ENCODE data around the gene RFTN1.

Gene RFTN1

DNA sequence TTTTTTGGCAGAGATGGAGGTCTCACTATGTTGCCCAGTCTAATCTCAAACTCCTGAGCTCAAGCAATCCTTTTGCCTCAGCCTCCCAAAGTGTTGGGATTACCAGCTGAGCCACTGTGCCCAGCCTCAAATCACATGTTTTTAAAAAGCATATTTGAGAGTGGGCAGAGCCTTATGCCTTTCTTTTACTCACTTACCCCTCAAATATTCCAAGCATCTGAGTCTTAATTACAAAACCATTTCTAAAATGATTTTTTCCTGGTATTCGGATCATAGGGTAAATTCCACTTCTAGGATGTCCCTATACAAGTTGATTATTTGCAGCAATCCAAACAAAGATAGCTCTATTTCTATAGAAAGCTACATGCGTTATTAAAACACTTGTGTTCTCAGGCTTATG is 106.1 kb downstream of the RFTN1 start:
- no peak for DNase-seq (ENCODE audit: low read depth in 3 of 3)

DNA sequence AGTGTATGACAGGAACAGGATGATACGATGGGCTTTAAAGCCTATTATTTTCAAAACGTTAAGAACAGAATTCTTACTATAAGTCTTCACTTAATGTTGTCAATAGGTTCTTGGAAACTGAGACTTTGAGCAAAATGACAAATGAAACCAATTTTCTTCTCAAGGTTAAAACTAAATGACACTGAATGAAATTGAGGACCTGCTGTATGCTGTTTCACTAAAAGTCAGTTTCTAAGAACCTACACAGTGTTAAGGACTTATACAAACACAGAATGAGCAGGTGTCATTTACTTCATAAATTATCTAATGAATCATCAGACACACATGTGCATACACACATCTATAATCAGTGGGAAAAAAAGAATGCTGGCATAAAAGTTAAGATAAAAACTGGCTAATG is 106.9 kb downstream of the RFTN1 start:
- DNase-seq (ENCODE audit: low read depth in 3 of 3): no peak

DNA sequence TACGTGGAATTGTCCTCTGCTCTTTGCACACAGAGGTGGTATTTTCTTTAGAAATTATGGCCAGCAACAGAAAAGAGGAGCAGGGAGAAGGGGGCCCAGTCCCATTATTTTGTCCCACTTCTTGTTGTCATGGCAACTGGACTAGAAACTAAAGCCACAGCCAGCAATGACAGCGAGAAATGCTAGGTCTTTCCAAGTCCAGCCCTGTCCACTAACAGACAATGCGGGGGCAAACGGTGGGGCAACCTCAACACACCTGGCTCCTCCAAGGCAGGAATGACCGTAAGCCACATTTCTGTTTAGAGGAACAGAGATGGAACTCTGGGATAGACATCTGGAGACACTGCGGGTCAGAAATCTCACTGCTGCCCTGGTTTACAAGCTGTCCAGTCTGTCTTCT is 107.3 kb downstream of the RFTN1 start:
- DNase-seq (ENCODE audit: low read depth in 3 of 3): no peak

DNA sequence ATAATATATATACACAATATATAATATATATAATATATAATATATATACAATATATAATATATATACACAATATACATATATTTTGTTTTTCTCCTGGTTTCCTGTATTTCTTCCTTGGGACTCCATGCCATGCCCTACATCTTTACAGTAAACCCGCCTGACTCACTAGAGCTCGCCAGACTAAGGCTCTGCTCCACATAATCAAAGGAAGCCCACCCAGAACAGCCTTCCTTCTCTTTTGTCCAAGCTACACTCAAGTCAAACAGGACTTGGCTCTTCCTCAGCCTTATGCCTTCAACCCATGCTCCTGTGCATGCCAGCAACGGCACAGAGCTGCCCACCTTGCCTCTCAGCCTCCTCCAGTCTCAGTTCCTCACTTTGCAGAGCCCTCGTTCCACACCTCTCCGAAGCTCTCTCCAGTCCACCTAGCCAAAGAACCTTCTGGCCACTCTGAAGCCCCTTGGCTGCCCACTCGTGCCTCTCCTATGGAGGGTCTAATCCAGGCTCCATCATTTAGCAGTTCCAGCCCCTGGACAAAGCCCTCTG is 109.1 kb downstream of the RFTN1 start:
- no peak for DNase-seq (ENCODE audit: low read depth in 3 of 3)

DNA sequence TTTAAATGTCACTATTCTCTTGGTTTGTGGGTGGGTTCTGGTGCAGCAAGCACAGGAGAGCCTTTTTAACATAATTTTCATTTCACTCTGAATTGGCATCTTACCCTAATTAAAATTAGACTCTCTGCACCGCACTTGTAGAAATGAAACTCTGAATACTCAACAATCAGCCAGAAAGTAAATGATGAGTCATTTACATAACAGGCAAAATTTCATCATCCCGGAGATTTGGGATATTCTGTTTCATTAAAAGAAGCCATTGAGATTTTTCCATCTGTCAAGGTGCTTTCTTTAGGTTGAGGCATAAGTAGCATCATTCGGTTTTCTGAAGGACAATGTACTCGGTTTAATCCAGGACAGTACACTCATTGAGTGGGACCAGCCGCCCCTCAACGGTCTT is 111.0 kb downstream of the RFTN1 start:
- DNase-seq (ENCODE audit: low read depth in 3 of 3): no peak

DNA sequence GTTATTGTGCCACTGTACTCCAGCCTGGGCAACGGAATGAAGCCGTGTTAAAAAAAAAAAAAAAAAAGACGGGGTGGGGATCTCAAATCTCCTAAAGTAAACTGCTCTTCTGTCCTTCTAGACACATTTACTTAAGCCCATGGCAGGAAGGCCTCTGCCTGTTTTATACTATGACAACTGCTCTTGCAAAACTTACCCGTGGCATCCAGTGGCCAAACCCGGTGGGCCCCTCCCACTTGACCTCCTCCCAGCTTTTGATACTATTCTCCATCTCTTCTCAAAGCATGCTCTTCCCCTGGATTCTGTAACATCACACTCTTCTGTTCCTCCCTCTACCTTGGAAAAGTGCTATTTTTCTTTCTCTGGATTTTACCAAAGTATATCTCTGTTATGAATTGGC is 112.2 kb downstream of the RFTN1 start:
- DNase-seq (ENCODE audit: low read depth in 3 of 3): no peak

DNA sequence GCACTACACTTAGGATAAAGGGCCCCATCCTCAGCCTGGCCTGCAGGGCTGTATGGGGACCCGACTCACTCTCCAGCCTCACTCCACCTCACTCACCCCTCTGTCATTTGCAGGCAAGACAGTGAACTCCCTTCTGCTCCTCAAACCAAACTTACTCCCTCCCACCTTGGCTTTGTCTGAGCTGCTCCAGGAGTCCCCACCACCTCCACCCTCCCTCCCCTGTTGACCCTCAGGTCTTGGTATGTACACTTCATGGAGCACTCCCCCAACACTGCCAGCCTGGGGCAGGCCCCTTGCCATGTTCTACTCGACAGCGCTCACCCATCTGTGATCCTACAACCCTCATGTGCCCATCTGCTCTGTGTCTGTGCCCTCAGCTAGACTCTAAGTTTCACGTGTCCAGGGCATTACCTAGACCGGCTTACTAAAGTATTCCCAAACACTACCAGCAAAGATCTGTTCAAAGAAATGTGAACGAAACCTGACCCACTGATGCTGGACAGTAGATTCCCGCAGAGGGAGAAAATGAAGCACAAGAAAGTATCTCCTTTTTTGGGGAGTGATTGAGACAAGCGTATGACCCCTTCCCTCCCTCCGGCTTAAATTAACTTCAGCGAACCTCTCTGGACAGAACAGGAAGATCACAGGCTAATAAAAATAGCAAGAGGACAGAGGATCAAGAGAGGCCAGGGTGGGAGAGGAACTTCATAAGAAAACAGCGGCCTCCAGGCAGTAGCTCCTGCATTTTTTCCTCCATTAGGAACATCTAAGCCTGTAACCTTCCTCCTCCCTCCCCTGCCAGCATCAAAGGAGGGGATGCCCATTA is 113.2 kb downstream of the RFTN1 start:
- no peak for DNase-seq (ENCODE audit: low read depth in 3 of 3)

DNA sequence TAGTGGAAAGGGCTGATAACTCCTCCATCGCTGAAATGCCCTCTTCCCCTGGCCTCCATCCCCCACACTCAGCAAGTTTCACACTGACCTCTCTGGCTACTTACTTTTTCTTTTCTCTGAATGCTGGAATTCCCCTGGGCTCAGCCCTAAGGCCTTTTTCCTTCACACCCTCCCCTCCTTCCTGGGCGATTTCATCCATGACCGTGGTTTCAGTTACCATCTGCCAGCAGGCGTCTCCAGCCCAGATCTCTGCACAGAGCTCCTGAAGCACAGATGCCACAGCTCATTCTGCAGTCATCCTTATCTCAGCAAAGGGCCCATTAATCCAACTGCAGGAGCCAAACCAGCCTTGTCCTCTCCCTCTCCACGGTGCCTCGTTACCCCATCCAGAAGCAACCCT is 114.0 kb downstream of the RFTN1 start:
- no peak for DNase-seq (ENCODE audit: low read depth in 3 of 3)

DNA sequence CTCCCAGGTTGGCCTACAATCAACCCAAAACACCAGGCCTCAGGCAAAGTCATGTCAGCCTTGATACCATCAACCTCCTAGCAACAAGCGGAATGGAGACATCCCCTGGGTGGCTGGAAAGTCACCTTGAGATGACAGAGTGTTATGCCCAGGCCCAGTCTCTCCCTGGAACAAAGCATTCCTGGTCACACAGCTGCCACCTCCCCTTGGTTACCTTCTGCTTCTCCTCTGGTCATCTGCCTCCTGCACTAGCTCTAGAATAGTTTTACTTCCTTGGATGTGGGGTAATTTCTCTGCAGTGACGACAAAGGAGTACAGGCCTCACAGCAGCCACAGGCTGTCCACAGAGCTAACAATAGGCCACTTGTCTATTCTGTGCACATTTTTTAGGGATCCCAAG is 114.9 kb downstream of the RFTN1 start:
- no peak for DNase-seq (ENCODE audit: low read depth in 3 of 3)

DNA sequence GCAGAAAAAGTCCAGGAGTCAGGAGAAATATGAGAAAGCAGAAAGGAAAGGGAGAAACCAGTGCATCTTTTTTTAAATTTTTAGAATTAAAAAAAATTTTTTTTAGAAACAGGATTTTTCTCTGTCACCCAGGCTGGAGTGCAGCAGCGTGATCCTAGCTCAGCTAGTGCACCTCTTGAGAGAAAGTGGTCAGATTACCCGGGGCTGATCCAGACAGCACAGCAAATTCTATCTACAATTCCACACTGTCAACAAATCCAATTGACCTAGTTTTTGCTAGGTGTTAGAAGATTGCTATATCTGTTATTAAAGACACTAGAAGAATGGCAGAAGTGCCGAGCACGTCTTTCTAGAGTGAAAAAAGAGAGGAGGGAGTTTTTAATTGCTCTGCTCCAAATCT is 117.3 kb downstream of the RFTN1 start:
- no peak for DNase-seq (ENCODE audit: low read depth in 3 of 3)

DNA sequence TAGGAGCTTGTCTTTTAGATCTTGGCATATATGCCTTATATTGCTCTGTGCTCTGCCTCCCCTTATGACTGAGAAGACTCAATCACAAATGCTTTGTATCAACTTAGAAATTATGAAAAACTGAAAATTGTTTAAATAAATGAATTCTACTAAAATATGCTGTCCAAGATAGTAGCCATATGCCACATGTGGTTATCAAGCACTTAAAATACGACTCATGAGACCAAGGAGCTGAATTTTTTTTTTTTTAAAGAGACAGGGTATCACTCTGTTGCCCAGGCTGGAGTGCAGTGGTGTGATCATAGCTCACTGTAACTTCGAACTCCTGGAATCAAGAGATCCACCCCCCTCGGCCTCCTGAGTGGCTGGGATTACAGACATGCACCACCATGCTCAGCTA is 118.3 kb downstream of the RFTN1 start:
- DNase-seq (ENCODE audit: low read depth in 3 of 3): no peak

DNA sequence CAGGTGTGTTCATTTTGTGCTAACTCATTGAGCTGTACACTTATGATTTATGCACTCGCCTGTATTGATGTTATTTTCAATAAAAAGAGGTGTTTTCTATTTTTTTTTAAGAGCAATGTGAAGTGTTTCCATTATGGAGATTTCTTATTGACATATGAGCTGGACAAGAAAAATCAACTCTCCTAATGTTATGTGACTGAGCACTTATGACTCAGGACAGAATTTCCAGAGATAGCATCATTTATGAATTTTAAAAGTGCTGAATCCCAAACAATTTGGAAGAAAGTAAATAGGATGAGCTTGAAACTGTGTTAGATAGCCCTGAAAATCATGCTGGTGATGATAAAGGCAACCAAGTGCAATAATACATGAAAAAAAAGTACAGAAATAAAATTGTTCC is 118.9 kb downstream of the RFTN1 start:
- DNase-seq (ENCODE audit: low read depth in 3 of 3): no peak

DNA sequence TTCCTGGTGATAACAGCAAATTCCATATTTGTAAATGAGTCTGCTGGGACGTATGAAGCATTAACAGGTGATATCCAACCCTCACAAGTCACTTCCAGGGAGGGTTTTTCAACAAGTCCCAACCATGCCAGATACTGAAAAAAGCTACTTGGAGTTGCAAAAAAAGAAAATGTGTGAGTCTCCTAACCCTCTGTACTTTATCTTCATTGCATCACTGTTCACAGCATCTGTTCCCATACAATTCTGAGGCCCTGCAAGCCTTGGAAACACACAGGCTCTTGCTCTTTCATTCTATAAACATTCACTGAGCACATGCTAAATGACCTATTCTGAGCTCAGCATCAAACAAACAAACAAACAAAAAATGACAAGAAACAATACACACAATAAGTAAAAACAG is 120.8 kb downstream of the RFTN1 start:
- DNase-seq (ENCODE audit: low read depth in 3 of 3): no peak

DNA sequence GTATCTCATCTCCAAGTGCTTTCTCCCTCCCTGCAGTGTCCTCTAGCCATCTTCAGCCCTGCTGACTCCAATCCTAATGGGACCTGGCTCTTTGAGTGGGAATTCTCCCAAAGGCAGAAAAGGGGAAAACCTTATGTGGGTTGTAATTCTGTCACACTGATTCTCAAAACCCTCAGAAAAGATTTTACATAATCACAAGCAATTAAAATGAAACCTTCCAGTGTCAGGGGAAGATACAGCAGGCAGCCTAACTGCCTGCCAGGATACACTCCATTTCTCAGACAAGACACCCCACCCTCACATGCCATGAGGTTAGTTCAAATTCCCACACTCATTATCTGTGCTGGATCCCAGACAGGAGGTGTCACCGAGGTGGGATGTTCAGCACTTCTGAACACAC is 121.4 kb downstream of the RFTN1 start:
- DNase-seq (ENCODE audit: low read depth in 3 of 3): no peak

DNA sequence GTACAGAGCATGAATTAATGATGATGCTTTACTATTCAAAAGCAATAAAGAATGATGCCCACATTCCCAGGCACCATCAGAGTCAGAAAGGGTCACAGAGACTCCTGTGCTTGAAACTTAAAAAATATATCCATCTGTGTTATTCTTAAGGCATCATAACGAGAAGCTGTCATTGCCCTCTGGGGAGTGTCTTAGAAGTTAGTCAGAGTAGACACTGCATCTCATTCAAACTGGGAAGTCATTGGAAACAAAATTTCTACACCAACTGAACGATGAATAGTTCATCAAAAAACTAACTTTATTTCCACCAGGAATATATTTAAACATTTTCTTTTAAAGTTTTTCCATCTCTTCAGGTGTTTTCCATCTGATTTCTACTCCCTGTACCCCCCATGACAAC is 122.9 kb downstream of the RFTN1 start:
- no peak for DNase-seq (ENCODE audit: low read depth in 3 of 3)

DNA sequence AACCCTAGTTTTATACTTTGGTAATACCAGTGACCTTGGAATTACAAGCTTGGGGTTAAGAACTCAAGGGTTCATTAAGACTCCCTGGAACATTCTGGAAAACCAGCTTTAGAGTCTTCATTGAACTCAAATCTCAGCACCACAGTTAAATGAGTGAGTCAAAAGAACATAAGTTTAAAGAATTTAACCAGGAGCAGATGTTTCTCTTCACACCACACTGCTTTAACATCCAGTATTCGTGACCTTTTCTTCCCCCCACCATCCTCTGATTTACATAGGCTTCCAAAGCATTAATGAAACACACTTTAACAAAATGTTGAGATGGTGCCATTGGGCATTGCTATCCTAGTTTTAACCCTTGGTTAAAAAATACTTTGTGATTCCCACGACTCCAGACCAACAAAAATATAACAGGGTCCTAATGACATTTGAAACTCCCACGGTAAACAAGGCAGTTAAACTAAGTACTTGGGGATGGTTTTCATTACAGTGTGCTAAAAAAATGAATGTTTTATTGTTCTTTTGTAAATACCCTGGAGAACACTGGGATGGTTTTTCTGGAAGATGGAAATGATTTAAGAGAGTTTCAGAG is 124.6 kb downstream of the RFTN1 start:
- no peak for DNase-seq (ENCODE audit: low read depth in 3 of 3)

DNA sequence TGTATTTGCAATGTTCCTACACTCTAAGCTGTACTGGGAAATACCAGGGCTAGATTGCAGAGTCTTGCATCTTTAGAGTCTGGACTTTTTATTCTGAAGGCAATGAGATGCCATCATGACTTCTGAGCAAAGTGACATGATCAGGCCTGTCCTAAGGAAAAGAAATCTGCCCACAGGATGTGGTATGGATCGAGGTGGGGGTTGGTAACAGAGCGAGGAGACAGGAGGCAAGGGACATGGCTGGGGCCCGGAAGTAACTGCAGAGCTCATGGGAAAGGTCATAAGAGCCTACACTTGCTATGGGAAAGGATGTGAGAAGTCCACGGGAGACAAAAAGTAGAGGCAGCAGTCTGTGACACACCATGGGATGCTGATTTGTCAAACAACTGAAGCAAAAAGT is 126.9 kb downstream of the RFTN1 start:
- DNase-seq (ENCODE audit: low read depth in 3 of 3): no peak

DNA sequence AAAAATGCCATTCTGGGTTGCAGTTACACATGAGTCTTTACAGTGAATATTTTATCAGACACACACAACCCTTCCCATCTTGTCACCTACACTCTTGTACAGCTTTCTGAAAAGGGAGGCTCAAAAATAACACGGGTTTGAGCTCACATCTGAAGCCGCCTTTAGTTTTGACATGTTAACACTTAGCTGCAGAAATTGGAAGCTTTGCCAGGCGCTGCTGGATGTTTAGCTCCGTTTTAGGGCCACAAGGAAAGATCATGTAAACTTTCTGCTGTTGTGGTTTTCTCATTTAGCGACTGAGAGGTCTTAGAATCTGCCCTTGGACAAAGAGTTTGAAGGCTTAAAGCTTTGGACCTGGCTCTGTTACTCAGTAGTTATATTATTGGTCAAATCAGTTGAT is 128.3 kb downstream of the RFTN1 start:
- DNase-seq (ENCODE audit: low read depth in 3 of 3): no peak

DNA sequence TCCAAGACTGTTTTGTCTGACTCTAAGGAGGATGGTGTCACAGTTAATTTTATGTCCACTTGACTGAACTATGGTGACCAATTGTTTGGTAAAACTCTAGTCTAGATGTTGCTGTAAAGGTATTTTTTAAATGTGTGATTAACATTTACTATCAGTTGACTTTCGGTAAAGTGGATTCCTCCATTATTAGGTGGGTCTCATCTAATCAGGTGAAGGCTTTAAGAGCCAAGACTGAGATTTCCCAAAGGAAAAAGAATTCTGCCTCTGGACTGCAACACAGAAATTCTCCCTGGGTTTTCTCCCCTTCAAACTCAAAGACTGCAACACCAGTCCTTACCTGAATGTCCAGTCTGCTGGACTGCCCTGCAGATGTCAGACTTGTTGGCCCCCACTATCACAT is 129.6 kb downstream of the RFTN1 start:
- no peak for DNase-seq (ENCODE audit: low read depth in 3 of 3)

DNA sequence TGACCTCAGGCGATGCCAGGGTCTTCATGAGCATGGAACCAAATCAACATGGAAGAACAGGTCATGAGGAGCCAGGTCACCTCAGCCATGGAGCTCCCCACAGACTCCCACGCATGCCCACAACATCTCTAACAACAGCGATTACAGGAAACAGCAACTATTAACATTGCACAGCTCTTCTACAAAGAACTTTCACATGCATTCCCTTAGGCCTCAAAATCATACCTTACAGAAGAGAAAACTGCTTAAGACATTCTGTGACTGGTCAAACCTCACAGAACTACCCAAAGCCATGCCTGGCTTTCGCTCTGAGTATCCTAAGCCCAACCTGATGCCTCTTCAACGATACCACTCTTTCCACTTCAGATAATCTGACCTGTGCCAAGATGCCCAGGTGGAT is 130.7 kb downstream of the RFTN1 start:
- no peak for DNase-seq (ENCODE audit: low read depth in 3 of 3)

DNA sequence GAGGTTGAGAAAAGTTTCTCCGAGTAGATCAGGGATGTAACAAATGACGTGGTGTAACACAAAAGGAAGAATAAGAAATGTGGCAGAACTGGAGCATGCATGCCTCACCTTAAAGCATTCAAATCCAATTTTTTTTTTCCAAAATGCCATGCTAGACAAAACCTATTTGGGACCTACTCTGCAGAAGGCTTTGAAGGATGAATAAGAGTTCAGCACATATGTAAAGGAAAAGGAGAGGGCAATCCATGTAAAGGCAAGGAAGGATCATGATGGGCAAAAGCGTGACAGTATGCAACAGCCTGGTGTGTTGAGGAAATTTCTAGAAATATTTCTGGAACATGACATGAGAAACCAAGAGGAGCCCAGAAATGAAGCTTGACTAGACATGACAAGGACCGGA is 132.1 kb downstream of the RFTN1 start:
- no peak for DNase-seq (ENCODE audit: low read depth in 3 of 3)

DNA sequence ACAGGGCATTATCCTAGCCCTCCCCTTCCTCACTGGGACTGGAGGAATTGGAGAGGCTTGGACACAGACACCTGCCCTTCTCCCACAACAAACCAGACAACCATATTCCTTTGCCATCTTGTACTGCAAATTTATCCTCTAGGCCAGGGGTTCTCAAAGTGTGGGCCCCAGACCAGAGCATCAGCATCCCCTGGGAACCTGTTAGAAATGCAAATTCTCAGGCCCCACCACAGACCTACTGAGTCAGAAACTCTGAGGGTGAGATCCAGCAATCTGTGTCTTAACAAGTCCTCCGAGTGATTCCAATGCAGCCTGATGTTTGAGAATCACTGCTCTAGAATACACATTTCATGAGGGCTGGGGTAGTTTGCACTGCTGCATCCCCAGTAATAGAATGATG is 133.1 kb downstream of the RFTN1 start:
- no peak for DNase-seq (ENCODE audit: low read depth in 3 of 3)

DNA sequence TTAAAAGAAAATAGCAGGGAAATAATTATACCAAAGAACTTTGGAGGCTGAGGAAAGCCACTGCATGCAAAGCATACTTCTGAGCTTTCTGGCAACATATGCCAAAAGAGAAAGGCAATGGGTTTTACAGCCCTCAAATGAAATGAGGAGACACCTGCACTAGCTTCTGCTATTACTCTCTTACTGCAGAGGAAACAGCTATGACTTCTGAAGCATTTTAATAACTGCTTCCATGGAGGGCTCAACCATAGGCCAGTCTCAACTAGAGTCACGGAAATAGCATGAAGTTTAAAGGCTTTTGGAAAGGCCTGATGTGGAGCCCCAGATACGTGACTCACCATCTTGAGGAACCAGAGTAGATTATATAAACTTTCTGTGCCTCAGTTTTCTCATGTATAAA is 133.7 kb downstream of the RFTN1 start:
- no peak for DNase-seq (ENCODE audit: low read depth in 3 of 3)

DNA sequence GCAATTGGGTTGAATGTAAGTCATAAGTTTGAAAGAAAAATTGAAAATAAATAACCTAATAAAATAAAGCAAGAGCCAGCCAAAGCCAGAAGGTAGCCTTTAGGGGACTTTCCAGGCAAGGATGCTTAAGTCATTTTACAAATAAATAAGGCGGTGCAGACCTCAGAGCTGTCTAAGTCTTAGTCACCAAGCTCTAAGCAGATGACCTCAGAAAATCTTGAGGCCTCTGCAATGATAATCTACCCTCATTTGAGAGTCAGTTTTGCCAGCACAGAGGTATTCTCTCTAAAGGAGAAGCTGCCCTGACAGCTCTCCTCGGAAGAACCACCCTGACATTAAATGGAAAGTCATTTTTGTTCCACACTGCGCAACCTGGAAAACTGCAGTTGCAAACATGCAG is 134.6 kb downstream of the RFTN1 start:
- no peak for DNase-seq (ENCODE audit: low read depth in 3 of 3)
